SU-DHL-6 (cell line): ENCODE results near the gene OTOGL.

Experiments
- H2AFZ ChIP-seq: fragments of 200-600 bp; sonication (generic); 2 replicates; pipeline ENCODE4 v1.6.1; 2014; ENCODE audit warnings: low read depth, mild to moderate bottlenecking, moderate library complexity, mixed read lengths, antibody characterized with exemption, low read length; ENCODE audit not compliant: severe bottlenecking
- H3F3A ChIP-seq: fragments of 200-600 bp; shearing (Covaris generic); 2 replicates; pipeline ENCODE4 v1.6.0; 2016; ENCODE audit warnings: antibody characterized with exemption, mild to moderate bottlenecking; ENCODE audit not compliant: insufficient read depth
- H3K27ac ChIP-seq: fragments of 200-600 bp; sonication (generic); 2 replicates; pipeline ENCODE4 v1.5.1; 2016; ENCODE audit warnings: low read depth, mild to moderate bottlenecking, low read length, moderate library complexity, mixed read lengths
- H3K27me3 ChIP-seq: fragments of 200-600 bp; sonication (generic), shearing (Covaris generic); 2 replicates; pipeline ENCODE4 v1.6.0; 2014; ENCODE audit warnings: mild to moderate bottlenecking, low read length
- H3K36me3 ChIP-seq: fragments of 200-600 bp; sonication (generic); 2 replicates; pipeline ENCODE4 v1.6.1; 2014; ENCODE audit warnings: mild to moderate bottlenecking, low read length, mixed read lengths
- H3K4me2 ChIP-seq: fragments of 300-600, 200-600 bp; shearing (Covaris generic), sonication (generic); 2 replicates; pipeline ENCODE4 v1.6.0; 2014; ENCODE audit warnings: low read length, low read depth, mild to moderate bottlenecking; ENCODE audit not compliant: poor library complexity, severe bottlenecking
- H3K4me3 ChIP-seq: fragments of 200-600 bp; sonication (generic); 2 replicates; pipeline ENCODE4 v1.5.1; 2014; ENCODE audit warnings: antibody characterized with exemption, low read length, mild to moderate bottlenecking, mixed read lengths; ENCODE audit not compliant: insufficient read depth, poor library complexity, severe bottlenecking
- H3K79me2 ChIP-seq: fragments of 200-600 bp; sonication (generic); 2 replicates; pipeline ENCODE4 v1.6.1; 2014; ENCODE audit warnings: mild to moderate bottlenecking, low read length, moderate library complexity; ENCODE audit not compliant: insufficient read depth
- H3K9ac ChIP-seq: fragments of 200-600 bp; sonication (generic); 2 replicates; pipeline ENCODE4 v1.7.0; 2014; ENCODE audit warnings: mild to moderate bottlenecking, low read length
- H3K9me2 ChIP-seq: fragments of 200-600 bp; sonication (generic); replicated peaks from 2 replicates; pipeline ENCODE4 v1.6.1; 2014; ENCODE audit warnings: low read length; ENCODE audit not compliant: insufficient read depth
- H3K9me3 ChIP-seq: fragments of 200-600 bp; sonication (generic); 2 replicates; pipeline ENCODE4 v1.6.1; 2014; ENCODE audit warnings: low read length, mixed read lengths; ENCODE audit not compliant: insufficient read depth
- H4K20me1 ChIP-seq: fragments of 200-600 bp; sonication (generic); 2 replicates; pipeline ENCODE4 v1.6.1; 2014; ENCODE audit warnings: low read depth, mild to moderate bottlenecking, antibody characterized with exemption, low read length, moderate library complexity, mixed read lengths
- CTCF ChIP-seq: fragments of 200-600 bp; sonication (generic); IDR thresholded peaks from one replicate; pipeline ENCODE4 v1.5.1; 2017; ENCODE audit warnings: antibody characterized with exemption, mild to moderate bottlenecking, low read length, moderate library complexity; ENCODE audit not compliant: insufficient read depth, poor library complexity, severe bottlenecking
- EZH2phosphoT487 ChIP-seq: fragments of 200-600 bp; sonication (generic), shearing (Covaris generic); conservative IDR thresholded peaks from 2 replicates; pipeline ENCODE4 v1.6.1; 2018; ENCODE audit warnings: mild to moderate bottlenecking, antibody characterized with exemption, low read length, moderate library complexity, mixed read lengths

OTOGL gene

GRCh38 chr12:80166751-80167150 is 67.4 kb downstream of the OTOGL start:
- Histone ChIP-seq H3K27me3 (no peaks in the 10 kb centered on the region), H3F3A (no peaks in the 10 kb centered on the region), H3K9me2 (no peaks in the 10 kb centered on the region), H3K4me3 (no peak overlapping the region), H3K27ac (no peak overlapping the region), H3K4me2 (no peak overlapping the region), H3K9me3 (no peaks in the 10 kb centered on the region), H3K9ac (no peak overlapping the region), H2AFZ (no peak overlapping the region), H4K20me1 (no peaks in the 10 kb centered on the region), H3K36me3 (no peaks in the 10 kb centered on the region), H3K79me2 (no peaks in the 10 kb centered on the region)
- TF ChIP-seq CTCF, result no peak
- no peak for TF ChIP-seq EZH2phosphoT487

DNA sequence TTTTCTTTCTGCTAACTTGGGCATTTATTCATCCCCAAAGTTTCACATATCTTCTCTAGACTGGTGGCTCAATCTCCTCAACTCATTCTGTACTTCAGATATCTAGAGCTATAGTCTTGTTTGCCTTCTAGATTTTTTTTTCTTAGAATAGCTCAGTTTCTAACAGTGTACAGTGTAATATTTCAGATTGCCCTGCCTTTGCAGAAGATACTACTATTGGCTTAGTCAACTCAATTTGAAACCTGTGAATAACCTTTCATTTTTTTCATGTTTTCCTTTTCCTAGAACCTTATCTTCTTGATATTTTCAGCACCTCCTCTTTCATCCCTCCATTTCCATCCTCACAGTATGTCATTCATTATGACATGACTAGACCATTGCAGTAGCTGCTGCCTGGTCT is 69.6 kb downstream of the OTOGL start:
- Histone ChIP-seq H3K79me2 (no peaks in the 10 kb centered on the region), H3F3A (no peaks in the 10 kb centered on the region), H3K4me2 (no peak overlapping the region), H3K9me2 (no peaks in the 10 kb centered on the region), H3K9ac (no peak overlapping the region), H3K27me3 (no peaks in the 10 kb centered on the region), H3K4me3 (no peak overlapping the region), H3K9me3 (no peaks in the 10 kb centered on the region), H2AFZ (no peak overlapping the region), H3K36me3 (no peaks in the 10 kb centered on the region), H4K20me1 (no peaks in the 10 kb centered on the region), H3K27ac (no peak overlapping the region)
- no peak for TF ChIP-seq CTCF
- no peak for TF ChIP-seq EZH2phosphoT487

- no peaks in the 10 kb centered on the region for H3K79me2 ChIP-seq
- no peaks in the 10 kb centered on the region for H3K9me3 ChIP-seq
- no peak overlapping the region for H3K4me3 ChIP-seq
- H3K4me2 ChIP-seq, result no peak overlapping the region
- H3K9me2 ChIP-seq, result no peaks in the 10 kb centered on the region
- H3K27ac ChIP-seq, result no peak overlapping the region
- no peaks in the 10 kb centered on the region for H3F3A ChIP-seq
- no peak overlapping the region for H3K9ac ChIP-seq
- H4K20me1 ChIP-seq, result no peaks in the 10 kb centered on the region
- no peak overlapping the region for H2AFZ ChIP-seq
- no peaks in the 10 kb centered on the region for H3K36me3 ChIP-seq
- H3K27me3 ChIP-seq, result no peaks in the 10 kb centered on the region
- no peak for TF ChIP-seq EZH2phosphoT487
- TF ChIP-seq CTCF, result no peak
Observed at GRCh38 chr12:80170915-80171314, 71.6 kb downstream of the OTOGL start.
